GM23338 (cell line): ENCODE results near the gene DMRT2. TPM values are rescaled to one million over a fixed set of nuclear protein-coding genes. Genes with fewer than 3 reads are reported as not detected.

Source experiments
- polyA plus RNA-seq: library from polyadenylated mRNA; unstranded; fragments of >200 nt; fragmentation: Nextera tagmentation; extraction: Ambion mirVana; gene quantifications from 2 replicates; pipeline ENCODE4 v1.2.1, GENCODE V29; 2016
- small RNA-seq: library from RNA; depleted of rRNA; stranded (forward); fragments of <200 nt; gene quantifications from one replicate; pipeline ENCODE3, GENCODE V24; 2014; ENCODE audit warnings: low replicate concordance
- total RNA-seq: library from RNA; depleted of rRNA; stranded (reverse); fragments of >200 nt; shearing (Covaris generic); gene quantifications from 2 replicates; pipeline ENCODE4 v1.2.3, GENCODE V29; 2014; rRNA removed

DMRT2 gene
- total and polyA plus RNA-seq, 2 experiments from 2014 or later = not detected

Small RNAs within 50 kb of the gene (small RNA-seq; reads per million reads assigned to genes)
- not detected for gene RNU6-1073P

Other genes with a start within 250 kb of the DMRT2 start
- gene DMRT1, start 208.7 kb upstream of the DMRT2 start, total RNA-seq = 1.8 TPM in 1 of 2 replicates, not detected in the other
- gene DMRT1, start 208.7 kb upstream of the DMRT2 start, polyA plus RNA-seq = 0.23 TPM in 1 of 2 replicates, not detected in the other
- gene DMRT3, start 73.7 kb upstream of the DMRT2 start, total RNA-seq = not detected in 2 replicates
- not detected in 2 replicates for gene DMRT3, start 73.7 kb upstream of the DMRT2 start, polyA plus RNA-seq